SK-N-SH treated with all-trans-retinoic acid at 6 μM for 48 hours (cell line): ENCODE measurements around the gene CDK15.

Source experiments
- ATAC-seq: fragments of 200-7000 bp; cut with Tn5 transposase; 3 replicates; pipeline ENCODE4 v1.9.1; 2020; ENCODE audit warnings: mild to moderate bottlenecking, moderate library complexity
- ARNTL ChIP-seq: fragments of 450-650 bp; formaldehyde crosslinking; IDR thresholded peaks from 2 replicates; pipeline ENCODE4 v1.5.0; 2020; ENCODE audit warnings: low read depth, mild to moderate bottlenecking, moderate library complexity, borderline replicate concordance
- BACH2 ChIP-seq: fragments of 250-450 bp; sonication (Bioruptor Pico); IDR thresholded peaks from 2 replicates; pipeline ENCODE4 v1.9.0; 2021; ENCODE audit warnings: mild to moderate bottlenecking, borderline replicate concordance
- CREB5 ChIP-seq: fragments of 250-450 bp; sonication (Bioruptor Pico); IDR thresholded peaks from 2 replicates; pipeline ENCODE4 v1.5.1; 2020; ENCODE audit warnings: low read depth, mild to moderate bottlenecking, moderate library complexity
- CSDC2 ChIP-seq: fragments of 250-450 bp; sonication (Bioruptor Pico); IDR thresholded peaks from 2 replicates; pipeline ENCODE4 v1.5.0; 2020; ENCODE audit warnings: mild to moderate bottlenecking, moderate library complexity
- CSRNP3 ChIP-seq: fragments of 250-450 bp; sonication (Bioruptor Pico); IDR thresholded peaks from 2 replicates; pipeline ENCODE4 v1.5.1; 2021; ENCODE audit warnings: mild to moderate bottlenecking, moderate library complexity
- GLIS3 ChIP-seq: fragments of 250-450 bp; sonication (Bioruptor Pico); IDR thresholded peaks from 2 replicates; pipeline ENCODE4 v1.5.0; 2020; ENCODE audit warnings: mild to moderate bottlenecking, moderate library complexity
- ISL1 ChIP-seq: fragments of 250-450 bp; sonication (Bioruptor Pico); IDR thresholded peaks from 2 replicates; pipeline ENCODE4 v2.1.2; 2022; ENCODE audit warnings: mild to moderate bottlenecking, moderate library complexity
- OSR1 ChIP-seq: fragments of 250-450 bp; sonication (Bioruptor Pico); IDR thresholded peaks from 2 replicates; pipeline ENCODE4 v1.8.0; 2022; ENCODE audit warnings: moderate library complexity, mild to moderate bottlenecking, inconsistent platforms
- PATZ1 ChIP-seq: fragments of 250-450 bp; sonication (Bioruptor Pico); IDR thresholded peaks from 2 replicates; pipeline ENCODE4 v1.8.0; 2020; ENCODE audit warnings: mild to moderate bottlenecking, moderate library complexity, borderline replicate concordance
- POU6F1 ChIP-seq: fragments of 250-450 bp; sonication (Bioruptor Pico); IDR thresholded peaks from 2 replicates; pipeline ENCODE4 v1.8.0; 2021; ENCODE audit warnings: low read depth, mild to moderate bottlenecking, moderate library complexity, borderline replicate concordance
- PPARA ChIP-seq: fragments of 250-450 bp; sonication (Bioruptor Pico); IDR thresholded peaks from 2 replicates; pipeline ENCODE4 v1.5.0; 2020; ENCODE audit warnings: mild to moderate bottlenecking, borderline replicate concordance
- RARB ChIP-seq: fragments of 250-450 bp; sonication (Bioruptor Pico); IDR thresholded peaks from 2 replicates; pipeline ENCODE4 v1.8.0; 2021; ENCODE audit warnings: mild to moderate bottlenecking, moderate library complexity
- SNAI2 ChIP-seq: fragments of 250-450 bp; sonication (Bioruptor Pico); IDR thresholded peaks from 2 replicates; pipeline ENCODE4 v1.5.0; 2020; ENCODE audit warnings: mild to moderate bottlenecking, moderate library complexity
- TCF4 ChIP-seq: fragments of 250-450 bp; sonication (Bioruptor Pico); IDR thresholded peaks from 2 replicates; pipeline ENCODE4 v1.8.0; 2021; ENCODE audit warnings: mild to moderate bottlenecking, moderate library complexity, borderline replicate concordance
- TSHZ2 ChIP-seq: fragments of 250-450 bp; sonication (Bioruptor Pico); IDR thresholded peaks from 2 replicates; pipeline ENCODE4 v1.5.0; 2020; ENCODE audit warnings: mild to moderate bottlenecking, moderate library complexity
- ZFP3 ChIP-seq: fragments of 250-450 bp; sonication (Bioruptor Pico); IDR thresholded peaks from 2 replicates; pipeline ENCODE4 v1.5.0; 2020; ENCODE audit warnings: mild to moderate bottlenecking, moderate library complexity
- ZFP30 ChIP-seq: fragments of 450-650 bp; formaldehyde crosslinking; IDR thresholded peaks from 2 replicates; pipeline ENCODE4 v1.5.0; 2022; ENCODE audit warnings: mild to moderate bottlenecking, moderate library complexity
- ZNF565 ChIP-seq: fragments of 450-650 bp; formaldehyde crosslinking; conservative IDR thresholded peaks from 2 replicates; pipeline ENCODE4 v1.5.0; 2020; ENCODE audit warnings: low read depth, mild to moderate bottlenecking, moderate library complexity
- ZNF70 ChIP-seq: fragments of 450-650 bp; formaldehyde crosslinking; IDR thresholded peaks from 2 replicates; pipeline ENCODE4 v1.5.0; 2020; ENCODE audit warnings: mild to moderate bottlenecking, moderate library complexity
- ZNF8 ChIP-seq: fragments of 450-650 bp; formaldehyde crosslinking; IDR thresholded peaks from 2 replicates; pipeline ENCODE4 v1.5.0; 2020; ENCODE audit warnings: mild to moderate bottlenecking, moderate library complexity

The CDK15 gene

GRCh38 chr2:201793631-201794030, 12.7 kb upstream of the CDK15 start:
- TF ChIP-seq ZFP3 (CRISPR knock-in tag) (no peak), CSRNP3 (CRISPR knock-in tag) (no peak), ZNF565 (CRISPR knock-in tag) (no peak), PPARA (CRISPR knock-in tag) (no peak)
- no peak for ATAC-seq

- TF ChIP-seq GLIS3 (CRISPR knock-in tag) (no peak), TSHZ2 (no peak), PATZ1 (CRISPR knock-in tag) (no peak), ISL1 (CRISPR knock-in tag) (no peak), ZFP3 (CRISPR knock-in tag) (no peak), OSR1 (CRISPR knock-in tag) (no peak), ARNTL (no peak), ZFP30 (CRISPR knock-in tag) (no peak), SNAI2 (CRISPR knock-in tag) (no peak), TCF4 (CRISPR knock-in tag) (no peak), CREB5 (CRISPR knock-in tag) (no peak), ZNF70 (CRISPR knock-in tag) (no peak), POU6F1 (CRISPR knock-in tag) (no peak), RARB (CRISPR knock-in tag) (no peak), CSDC2 (no peak), PPARA (CRISPR knock-in tag) (no peak), BACH2 (CRISPR knock-in tag) (no peak), ZNF8 (no peak), ZNF565 (CRISPR knock-in tag) (no peak)
- TF ChIP-seq, all 23 proteins: peak for 0
- ATAC-seq: no peak
Observed at GRCh38 chr2:201794294-201794693, 12.0 kb upstream of the CDK15 start.

- peak; percentile 35 for ATAC-seq
- TF ChIP-seq ZNF8 (no peak), CREB5 (CRISPR knock-in tag) (no peak), TCF4 (CRISPR knock-in tag) (no peak), SNAI2 (CRISPR knock-in tag) (no peak), POU6F1 (CRISPR knock-in tag) (no peak), OSR1 (CRISPR knock-in tag) (no peak), ZFP3 (CRISPR knock-in tag) (no peak), ISL1 (CRISPR knock-in tag) (no peak), CSRNP3 (CRISPR knock-in tag) (no peak), RARB (CRISPR knock-in tag) (no peak)
Observed at GRCh38 chr2:201795607-201796477, 10.5 kb upstream of the CDK15 start.
